ENCODE results near the gene CES2.
"Not testable (repeated sequence)": the region's sequence is repeated elsewhere in the genome, so short reads cannot be mapped to it uniquely, and the experiment has no call there.

Gene CES2

DNA sequence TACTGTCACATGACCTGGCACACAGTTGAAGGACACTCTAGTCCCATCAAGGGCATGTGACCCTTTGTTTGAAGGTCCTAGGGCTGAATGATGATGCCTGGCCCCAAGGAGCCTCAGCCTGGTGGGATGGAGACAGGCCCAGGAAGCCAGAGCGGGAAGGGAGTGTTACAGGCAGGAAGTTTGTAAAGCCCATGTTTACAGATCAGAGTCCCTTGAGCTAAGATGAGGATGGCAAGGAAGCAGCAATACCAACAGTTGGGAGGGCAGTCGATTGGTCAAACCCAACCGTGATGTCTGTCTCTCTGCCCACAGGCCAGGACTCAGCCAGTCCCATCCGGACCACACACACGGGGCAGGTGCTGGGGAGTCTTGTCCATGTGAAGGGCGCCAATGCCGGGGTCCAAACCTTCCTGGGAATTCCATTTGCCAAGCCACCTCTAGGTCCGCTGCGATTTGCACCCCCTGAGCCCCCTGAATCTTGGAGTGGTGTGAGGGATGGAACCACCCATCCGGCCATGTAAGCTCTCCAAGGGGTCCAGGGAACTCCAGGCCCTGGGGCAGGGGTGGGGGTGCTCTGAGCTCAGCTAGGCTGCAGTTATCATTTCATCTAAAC, 2.5 kb downstream of the CES2 start:
- DNase-seq: no peak

DNA sequence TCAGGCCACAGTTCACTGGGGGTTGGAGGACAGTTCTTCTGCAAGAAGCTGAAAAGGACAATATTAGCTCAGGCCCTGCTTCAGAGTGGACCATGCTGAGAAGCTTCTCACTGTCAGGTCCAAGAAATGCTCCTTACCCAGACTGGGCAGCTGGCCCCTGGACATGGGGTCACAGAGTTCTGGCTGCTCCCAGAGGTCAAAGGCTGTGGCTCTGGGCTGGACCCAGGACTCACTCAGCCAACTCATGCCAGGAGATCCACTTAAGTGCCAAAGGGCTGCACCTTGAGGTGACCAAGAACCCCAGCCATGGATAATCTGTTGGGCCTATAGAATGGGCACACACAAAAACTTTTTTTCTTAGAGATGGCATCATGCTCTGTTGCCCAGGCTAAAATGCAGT, 4.0 kb downstream of the CES2 start:
- DNase-seq: no peak

GRCh38 chr16:66940236-66940635, 4.9 kb downstream of the CES2 start:
- DNase-seq: no peak

GRCh38 chr16:66942981-66943380, 7.7 kb downstream of the CES2 start:
- no peak for DNase-seq

- DNase-seq: no peak
Measured at GRCh38 chr16:66943426-66944053, 8.2 kb downstream of the CES2 start.

GRCh38 chr16:66944054-66944441, 8.7 kb downstream of the CES2 start:
- DNase-seq: no peak

DNA sequence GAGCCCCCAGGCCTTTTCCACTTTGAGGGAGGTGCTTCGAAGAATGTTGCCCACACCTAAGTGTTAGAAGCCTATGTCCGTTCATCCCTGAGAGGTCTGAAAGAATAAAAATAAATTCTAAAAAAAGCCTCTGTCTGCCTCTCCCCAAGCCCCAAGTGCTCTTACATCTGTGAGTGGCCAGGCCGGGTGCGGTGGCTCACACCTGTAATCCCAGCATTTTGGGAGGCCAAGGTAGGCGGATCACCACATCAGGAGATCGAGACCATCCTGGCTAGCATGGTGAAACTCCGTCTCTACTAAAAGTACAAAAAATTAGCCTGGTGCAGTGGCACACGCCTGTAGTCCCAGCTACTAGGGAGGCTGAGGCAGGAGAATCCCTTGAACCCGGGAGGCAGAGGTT, 9.7 kb downstream of the CES2 start:
- not testable (repeated sequence) for DNase-seq

DNA sequence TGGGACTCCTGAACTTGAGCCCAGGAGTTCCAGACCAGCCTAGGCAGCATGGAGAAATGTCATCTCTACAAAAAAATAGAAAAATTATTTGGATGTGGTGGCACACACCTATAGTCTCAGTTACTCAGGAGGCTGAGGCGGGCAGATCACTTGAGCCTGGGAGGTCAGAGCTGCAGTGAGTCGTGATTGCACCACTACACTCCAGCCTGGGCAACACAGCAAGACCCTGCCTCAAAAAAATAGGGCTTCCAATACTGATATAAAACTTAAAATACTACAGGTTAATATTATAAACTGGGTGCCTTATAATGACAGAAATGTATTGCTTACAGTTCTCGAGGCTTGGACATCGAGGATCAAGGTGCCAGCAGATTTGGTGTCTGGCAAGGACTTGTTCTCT, 10.6 kb downstream of the CES2 start:
- no peak for DNase-seq

DNA sequence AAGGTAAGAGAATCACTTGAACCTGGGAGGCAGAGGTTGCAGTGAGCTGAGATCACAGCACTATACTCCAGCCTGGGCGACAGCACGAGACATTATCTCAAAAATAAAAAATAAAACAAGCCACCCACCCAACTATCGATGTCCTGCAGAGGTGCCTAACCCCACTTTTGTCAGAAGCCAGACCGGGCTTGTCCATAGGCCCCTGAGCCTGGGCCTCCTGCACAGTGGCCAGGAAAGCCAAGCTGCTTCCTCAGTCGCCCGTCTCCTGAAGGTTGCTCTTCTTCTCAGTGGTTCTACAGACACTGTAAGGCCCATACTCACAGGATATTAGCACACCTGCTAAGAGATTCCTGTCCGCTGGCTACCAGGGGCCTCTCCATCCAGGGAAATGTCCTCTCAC, 11.2 kb downstream of the CES2 start:
- no peak for DNase-seq

DNA sequence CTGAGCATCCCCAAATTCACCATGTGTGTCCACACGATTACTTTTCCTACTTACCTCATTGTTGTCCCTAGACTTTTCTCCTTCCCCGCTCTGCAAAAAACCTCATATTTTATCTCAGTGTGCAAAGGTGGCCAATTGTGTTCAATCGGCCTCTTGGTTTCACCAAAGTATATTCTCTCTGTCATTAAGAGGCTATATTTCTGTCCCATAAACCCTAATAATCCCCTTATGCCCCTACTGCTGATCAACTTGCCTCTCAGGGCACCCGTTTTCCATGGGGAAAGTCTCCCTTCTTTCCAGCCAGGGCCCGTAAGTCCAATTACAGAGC, 11.6 kb downstream of the CES2 start:
- DNase-seq: no peak

- DNase-seq: peak; percentile 90
Measured at GRCh38 chr16:66947302-66948065, 12.2 kb downstream of the CES2 start.

DNA sequence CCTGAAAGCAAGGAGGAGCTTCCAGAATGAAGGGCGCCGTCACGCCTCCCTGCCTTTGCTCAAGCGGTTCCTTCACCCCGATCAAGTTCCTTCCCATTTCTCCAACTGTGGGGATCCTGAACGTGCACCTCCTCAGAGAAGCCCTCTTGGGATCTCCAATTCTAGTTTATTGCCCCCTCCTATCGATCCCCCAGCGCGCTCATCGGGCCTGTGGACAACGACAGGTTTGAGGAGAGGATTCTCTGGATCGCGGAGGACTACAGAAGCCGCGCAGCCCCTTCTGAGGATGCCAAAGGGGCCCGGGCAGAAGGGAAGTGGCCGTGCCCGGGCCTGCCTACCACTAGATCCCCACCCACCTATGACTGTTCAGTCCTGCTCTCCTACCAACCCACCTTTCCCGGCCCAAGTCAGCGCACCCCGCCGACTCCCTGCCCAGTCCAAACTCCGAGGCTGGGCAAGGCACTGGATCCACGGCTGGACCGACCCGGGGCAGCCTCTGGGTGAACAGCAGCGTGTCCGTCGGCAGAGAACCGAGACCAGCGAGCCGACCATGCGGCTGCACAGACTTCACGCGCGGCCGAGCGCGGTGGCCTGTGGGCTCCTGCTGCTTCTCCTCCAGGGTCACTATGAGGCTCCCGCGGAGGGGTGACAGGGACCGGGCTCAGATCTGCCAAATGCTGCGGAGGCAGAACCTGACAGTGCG, 13.0 kb downstream of the CES2 start:
- no peak for DNase-seq

DNA sequence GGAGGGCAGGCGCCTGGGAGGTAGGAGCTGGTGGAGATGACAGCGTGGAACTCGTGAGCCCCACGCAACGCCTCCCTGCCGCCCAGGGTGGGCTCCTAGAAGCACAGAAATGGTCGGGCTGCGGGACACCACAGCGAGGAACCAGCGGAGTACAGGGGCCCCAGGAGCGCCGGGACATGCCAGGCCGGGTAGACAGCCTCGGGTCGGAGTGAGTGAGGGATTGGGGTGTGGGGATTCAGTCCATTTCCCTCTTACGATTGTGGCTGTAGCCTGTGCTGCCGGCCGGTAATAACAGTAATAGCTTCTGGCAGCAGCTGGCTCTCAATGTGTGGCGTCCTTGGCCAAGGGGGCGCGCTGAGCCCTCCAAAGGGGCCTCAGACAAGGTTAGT, 13.5 kb downstream of the CES2 start:
- no peak for DNase-seq

- no peak for DNase-seq
Measured at GRCh38 chr16:66949472-66949871, 14.2 kb downstream of the CES2 start.

DNA sequence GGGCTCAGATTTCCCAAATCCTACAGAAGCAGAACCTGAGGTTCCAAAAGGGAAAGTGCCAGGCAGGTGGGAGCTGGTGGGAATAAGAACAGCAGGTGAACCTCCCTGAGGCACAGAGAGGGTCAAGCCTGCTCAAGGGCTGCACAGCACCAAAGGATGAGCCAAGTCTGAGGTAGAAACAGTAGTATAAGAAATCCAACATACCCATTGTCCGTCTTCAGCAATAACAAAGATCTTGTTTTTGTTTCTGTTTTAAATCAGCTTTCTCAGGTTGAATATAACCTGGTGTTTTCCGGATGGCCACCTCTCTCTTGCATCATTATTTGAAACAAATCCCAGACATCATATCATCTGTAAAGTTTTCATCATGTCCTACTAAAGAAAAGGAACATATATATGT, 15.1 kb downstream of the CES2 start:
- DNase-seq: no peak

DNA sequence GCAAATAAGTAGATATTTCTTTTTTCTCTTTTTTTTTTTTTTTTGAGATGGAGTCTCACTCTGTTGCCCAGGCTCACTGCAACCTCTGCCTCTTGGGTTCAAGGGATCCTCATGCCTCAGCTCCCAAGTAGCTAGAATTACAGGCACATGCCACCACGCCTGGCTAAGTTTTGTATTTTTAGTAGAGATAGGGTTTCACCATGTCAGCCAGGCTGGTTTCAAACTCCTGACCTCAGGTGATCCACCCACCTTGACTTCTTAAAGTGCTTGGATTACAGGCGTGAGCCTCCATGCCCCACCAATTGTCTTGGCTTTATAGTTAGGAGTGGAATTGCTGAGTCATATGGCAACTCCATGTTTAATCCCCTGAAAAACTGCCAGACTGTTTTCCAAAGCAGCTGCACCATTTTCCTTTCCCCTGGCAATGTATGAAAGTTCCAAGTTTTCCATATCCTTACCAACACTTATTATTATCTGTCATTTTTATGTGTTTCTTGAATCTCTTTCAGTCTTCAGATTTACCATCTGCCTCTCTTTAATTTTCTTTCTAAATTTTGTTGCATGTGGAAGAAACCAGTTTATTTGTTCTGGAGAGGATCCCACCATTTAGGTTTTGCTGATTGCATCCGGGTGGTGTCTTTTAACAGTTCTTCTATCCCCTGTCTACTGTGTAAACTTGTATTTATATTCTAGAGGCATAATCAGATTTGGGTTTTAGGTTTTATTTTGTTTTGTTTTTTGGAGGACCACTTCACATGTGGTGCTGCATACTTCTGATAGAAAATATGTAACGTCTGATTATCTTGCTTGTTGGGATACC, 15.9 kb downstream of the CES2 start:
- no peak for DNase-seq

DNA sequence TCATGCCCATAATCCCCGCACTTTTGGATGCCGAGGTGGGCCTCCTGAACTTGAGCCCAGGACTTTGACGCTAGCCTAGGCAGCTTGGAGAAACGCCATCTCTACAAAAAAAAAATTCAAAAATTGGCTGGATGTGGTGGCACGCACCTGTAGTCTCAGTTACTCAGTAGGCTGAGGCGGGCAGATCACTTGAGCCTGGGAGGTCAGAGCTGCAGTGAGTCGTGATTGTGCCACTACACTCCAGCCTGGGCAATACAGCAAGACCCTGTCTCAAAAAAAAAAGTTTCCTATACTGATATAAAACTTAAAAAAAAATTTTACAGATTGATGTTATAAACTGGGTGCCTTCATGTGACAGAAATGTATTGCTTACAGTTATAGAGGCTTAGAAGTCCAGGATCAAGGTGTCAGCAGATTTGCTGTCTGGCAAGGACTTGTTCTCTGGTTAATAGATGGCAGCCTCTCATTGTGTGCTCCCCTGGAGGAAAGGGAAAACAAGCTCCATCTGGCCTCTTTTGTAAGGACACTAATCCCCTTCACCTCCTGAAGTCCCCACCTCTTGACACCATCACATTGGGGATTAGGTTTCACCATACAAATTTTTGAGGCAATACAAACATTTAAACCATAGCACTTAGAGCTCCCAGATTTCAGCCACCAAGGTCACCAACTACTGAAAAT, 17.3 kb downstream of the CES2 start:
- DNase-seq: no peak

DNA sequence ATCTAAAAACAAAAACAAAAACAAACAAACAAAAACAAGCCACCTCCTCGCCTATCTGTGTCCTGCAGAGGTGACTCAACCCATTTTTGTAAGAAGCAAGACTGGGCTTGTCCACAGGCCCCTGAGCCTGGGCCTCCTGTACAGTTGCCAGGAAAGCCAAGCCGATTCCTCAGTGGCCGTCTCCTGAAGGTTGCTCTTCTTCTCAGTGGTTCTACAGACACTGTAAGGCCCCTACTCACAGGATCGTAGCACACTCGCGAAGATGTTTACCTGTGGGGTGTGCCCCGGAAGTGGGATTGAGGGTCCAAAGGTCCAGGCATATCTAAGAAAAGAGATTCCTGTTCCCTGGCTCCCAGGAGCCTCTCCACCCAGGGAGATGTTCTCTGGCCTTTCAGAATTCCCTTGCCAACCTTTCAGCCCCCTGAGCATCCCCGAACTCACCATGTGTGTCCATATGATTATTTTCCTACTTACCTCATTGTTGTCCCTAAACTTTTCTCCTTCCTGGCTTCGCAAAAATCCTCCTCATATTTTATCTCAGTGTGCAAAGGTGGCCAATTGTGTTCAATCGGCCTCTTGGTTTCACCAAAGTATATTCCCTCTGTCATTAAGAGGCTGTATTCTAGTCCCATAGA, 18.3 kb downstream of the CES2 start:
- no peak for DNase-seq

GRCh38 chr16:66954097-66954659, 18.9 kb downstream of the CES2 start:
- peak; percentile 88 for DNase-seq

DNA sequence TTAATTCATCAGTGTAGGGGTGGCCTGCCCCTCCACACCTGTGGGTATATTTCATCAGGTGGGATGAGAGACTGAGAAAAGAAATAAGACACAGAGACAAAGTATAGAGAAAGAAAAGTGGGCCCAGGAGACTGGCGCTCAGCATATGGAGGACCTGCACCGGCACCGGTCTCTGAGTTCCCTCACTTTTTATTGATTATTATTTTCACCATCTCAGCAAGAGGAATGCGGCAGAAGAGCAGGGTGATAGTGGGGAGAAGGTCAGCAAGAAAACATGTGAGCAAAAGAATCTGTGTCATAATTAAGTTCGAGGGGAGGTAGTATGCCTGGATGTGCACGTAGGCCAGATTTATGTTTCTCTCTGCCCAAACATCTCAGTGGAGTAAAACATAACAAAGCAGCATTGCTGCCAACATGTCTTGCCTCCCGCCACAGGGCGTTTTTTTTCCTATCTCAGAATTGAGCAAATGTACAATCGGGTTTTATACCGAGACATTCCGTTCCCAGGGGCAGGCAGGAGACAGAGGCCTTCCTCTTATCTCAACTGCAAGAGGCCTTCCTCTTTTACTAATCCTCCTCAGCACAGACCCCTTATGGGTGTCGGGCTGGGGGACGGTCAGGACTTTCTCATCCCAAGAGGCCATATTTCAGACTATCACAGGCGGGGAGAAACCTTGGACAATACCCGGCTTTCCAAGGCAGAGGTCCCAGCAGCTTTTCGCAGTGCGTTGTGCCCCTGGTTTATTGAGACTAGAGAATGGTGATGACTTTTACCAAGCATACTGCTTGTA, 20.2 kb downstream of the CES2 start:
- DNase-seq: peak; percentile 31

DNA sequence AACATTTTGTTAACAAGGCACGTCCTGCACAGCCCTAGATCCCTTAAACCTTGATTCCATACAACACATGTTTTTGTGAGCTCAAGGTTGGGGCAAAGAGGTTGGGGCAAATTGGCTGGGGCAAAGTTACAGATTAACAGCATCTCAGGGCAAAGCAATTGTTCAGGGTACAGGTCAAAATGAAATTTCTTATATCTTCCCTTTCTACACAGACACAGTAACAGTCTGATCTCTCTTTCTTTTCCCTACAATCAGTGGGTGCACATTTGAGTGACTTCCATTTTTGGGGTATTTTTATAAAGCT, 20.8 kb downstream of the CES2 start:
- DNase-seq: not testable (repeated sequence)
